GM19043 (cell line): ENCODE measurements around the gene NCOR1.

ENCODE experiments used
- ATAC-seq: cut with Tn5 transposase; IDR thresholded peaks from one replicate; pipeline ENCODE4 v1.9.1; 2021; ENCODE audit warnings: low read depth; ENCODE audit not compliant: unreplicated experiment

The NCOR1 gene

GRCh38 chr17:16040710-16041251 is 174.6 kb downstream of the NCOR1 start:
- no peak for ATAC-seq

- ATAC-seq = no peak
Measured at GRCh38 chr17:16037636-16038035, 177.7 kb downstream of the NCOR1 start.

- no peak for ATAC-seq
Measured at GRCh38 chr17:16036261-16036660, 179.1 kb downstream of the NCOR1 start.

- ATAC-seq = no peak
Measured at GRCh38 chr17:16033729-16034349, 181.5 kb downstream of the NCOR1 start.

GRCh38 chr17:16027708-16028584 is 187.4 kb downstream of the NCOR1 start:
- peak; percentile 82 for ATAC-seq

- no peak for ATAC-seq
Measured at GRCh38 chr17:16026895-16027294, 188.4 kb downstream of the NCOR1 start.

- ATAC-seq = no peak
Measured at GRCh38 chr17:16025202-16025601, 190.1 kb downstream of the NCOR1 start.

GRCh38 chr17:16023881-16024280 is 191.5 kb downstream of the NCOR1 start:
- ATAC-seq = no peak

GRCh38 chr17:16019347-16019746 is 196.0 kb downstream of the NCOR1 start:
- no peak for ATAC-seq

GRCh38 chr17:16013943-16014407 is 201.4 kb downstream of the NCOR1 start:
- no peak for ATAC-seq

GRCh38 chr17:16007439-16007838 is 207.9 kb downstream of the NCOR1 start:
- ATAC-seq = no peak

- no peak for ATAC-seq
Measured at GRCh38 chr17:16005636-16006035, 209.7 kb downstream of the NCOR1 start.

- ATAC-seq = no peak
Measured at GRCh38 chr17:16003841-16004240, 211.5 kb downstream of the NCOR1 start.

GRCh38 chr17:16002708-16003260 is 212.6 kb downstream of the NCOR1 start:
- no peak for ATAC-seq

GRCh38 chr17:16001226-16001897 is 214.0 kb downstream of the NCOR1 start:
- no peak for ATAC-seq

- peak; percentile 35 for ATAC-seq
Measured at GRCh38 chr17:15999974-16000827, 215.1 kb downstream of the NCOR1 start.

- peak; percentile 89 for ATAC-seq
Measured at GRCh38 chr17:15999141-15999973, 216.0 kb downstream of the NCOR1 start, which contains the start of the genes TTC19 and ZSWIM7. Gene TTC19, plus strand, starts transcription at chr17:15999824. Its CDS starts 25 bp downstream, at chr17:15999849. Gene ZSWIM7, minus strand, starts transcription at chr17:15999704. Its CDS starts 110 bp downstream, at chr17:15999594.

GRCh38 chr17:15998031-15998562 is 217.2 kb downstream of the NCOR1 start:
- no peak for ATAC-seq
